HepG2 (cell line): Measurements from ENCODE around the gene MTUS2. TPM values are rescaled to one million over a fixed set of nuclear protein-coding genes. Genes with fewer than 3 reads are reported as not detected.

Experiments used
- ATAC-seq: fragments of 200-7000 bp; cut with Tn5 transposase; 3 replicates; pipeline ENCODE4 v1.9.1; 2020; ENCODE audit warnings: mild to moderate bottlenecking, moderate library complexity
- BruUV-seq: library from RNA; stranded (reverse); fragments of 400-500 nt; replicated peaks from 2 replicates; lab custom pipeline; 2021; lab: Mats Ljungman, UMichigan
- CTCF ChIA-PET: fragments of 300-600 bp; formaldehyde crosslinking; extraction: SDS; loops from one replicate; lab custom pipeline; 2021; ENCODE audit warnings: low total read pairs, inconsistent platforms, low intra/inter-chr PET ratio; lab: Yijun Ruan, JAX
- POLR2A ChIA-PET: fragments of 350-600 bp; sonication (Branson Sonifier 250); formaldehyde crosslinking; loops from one replicate; lab custom pipeline; 2020; ENCODE audit warnings: antibody characterized with exemption, inconsistent platforms; lab: Yijun Ruan, JAX
- DNase-seq: peaks from one replicate; pipeline ENCODE4 v3.0.0-alpha.2; 2015; ENCODE audit warnings: low spot score
- FAIRE-seq: peaks from 3 replicates; lab custom pipeline; 2011; peaks lifted over from hg19 to GRCh38; lab: Jason Lieb, UNC
- H2AFZ ChIP-seq: one replicate; pipeline ENCODE4 v1.6.1; 2011; ENCODE audit warnings: low read length, inconsistent platforms
- H3K27ac ChIP-seq: fragments of 300-600 bp; 3 replicates; pipeline ENCODE4 v1.8.0; 2011; ENCODE audit warnings: mixed run types, mild to moderate bottlenecking, mixed read lengths, low read length, inconsistent platforms; ENCODE audit not compliant: insufficient read depth; ENCODE audit errors: extremely low read length
- H3K27me3 ChIP-seq, 2 experiments: fragments of 200-600 bp in 1 of 2; 2 replicates in 1 of 2; 3 replicates in 1 of 2; pipeline versions ENCODE4 v1.6.0 to v1.8.0; 2011; ENCODE audit warnings: low read length in 2 of 2, mild to moderate bottlenecking in 2 of 2, moderate library complexity in 2 of 2, inconsistent platforms in 1 of 2; ENCODE audit not compliant: insufficient read depth in 2 of 2, control insufficient read depth in 1 of 2
- H3K36me3 ChIP-seq, 2 experiments: fragments of 200-600 bp in 1 of 2; replicated peaks in 1 of 2; 2 replicates in 1 of 2; 3 replicates in 1 of 2; pipeline versions ENCODE4 v1.5.1 to v1.8.0; 2011; ENCODE audit warnings: low read length in 2 of 2, inconsistent platforms in 1 of 2; ENCODE audit not compliant: insufficient read depth in 2 of 2, control insufficient read depth in 1 of 2
- H3K4me1 ChIP-seq: 2 replicates; pipeline ENCODE4 v1.5.1; 2012; ENCODE audit warnings: low read length, inconsistent platforms; ENCODE audit not compliant: insufficient read depth
- H3K4me2 ChIP-seq: 2 replicates; pipeline ENCODE4 v1.6.0; 2011; ENCODE audit warnings: low read depth, low read length, inconsistent platforms
- H3K4me3 ChIP-seq, 3 experiments: fragments of 200-600 bp in 1 of 3; sonication (generic), shearing (Covaris generic) in 1 of 3; replicated peaks in 1 of 3; 2 replicates each; pipeline ENCODE4 v1.5.1; 2011 to 2016; ENCODE audit warnings: low read length in 3 of 3, inconsistent platforms in 2 of 3, low read depth in 2 of 3, mild to moderate bottlenecking in 2 of 3, control low read depth in 1 of 3, mixed read lengths in 1 of 3; ENCODE audit not compliant: insufficient read depth in 1 of 3
- H3K79me2 ChIP-seq: one replicate; pipeline ENCODE4 v1.6.1; 2011; ENCODE audit warnings: low read length, inconsistent platforms; ENCODE audit not compliant: insufficient read depth
- H3K9ac ChIP-seq: 2 replicates; pipeline ENCODE4 v1.6.0; 2011; ENCODE audit warnings: mild to moderate bottlenecking, low read depth, low read length, inconsistent platforms; ENCODE audit not compliant: insufficient read depth
- H3K9me3 ChIP-seq: 2 replicates; pipeline ENCODE4 v1.5.1; 2012; ENCODE audit warnings: mild to moderate bottlenecking, low read length
- H4K20me1 ChIP-seq: 2 replicates; pipeline ENCODE4 v1.6.0; 2011; ENCODE audit warnings: inconsistent platforms, mild to moderate bottlenecking, low read length, moderate library complexity; ENCODE audit not compliant: insufficient read depth
- FOXA1 ChIP-seq, 2 experiments: fragments of 450-650 bp in 1 of 2; sonication (generic) in 1 of 2; formaldehyde crosslinking in 1 of 2; IDR thresholded peaks; 2 replicates each; pipeline versions ENCODE4 v1.4.0 to v1.6.1; 2016 to 2020; ENCODE audit warnings: missing genetic modification reagents in 1 of 2
- HNF4G ChIP-seq, 2 experiments: sonication (generic) in 1 of 2; formaldehyde crosslinking in 1 of 2; IDR thresholded peaks; 2 replicates each; pipeline versions ENCODE4 v1.4.0 to v1.6.1; 2011 to 2020; ENCODE audit warnings: borderline replicate concordance in 2 of 2, low read depth in 2 of 2, mild to moderate bottlenecking in 2 of 2, low read length in 1 of 2, missing genetic modification reagents in 1 of 2, moderate library complexity in 1 of 2
- JUND ChIP-seq: sonication (generic); formaldehyde crosslinking; IDR thresholded peaks from 2 replicates; pipeline ENCODE4 v1.8.0; 2022; ENCODE audit warnings: mild to moderate bottlenecking, missing genetic modification reagents
- MAFG ChIP-seq: sonication (generic); formaldehyde crosslinking; IDR thresholded peaks from 2 replicates; pipeline ENCODE4 v1.5.1; 2020; ENCODE audit warnings: mild to moderate bottlenecking, missing genetic modification reagents
- MYNN ChIP-seq: sonication (generic); formaldehyde crosslinking; IDR thresholded peaks from 2 replicates; pipeline ENCODE4 v1.4.0; 2020; ENCODE audit warnings: mild to moderate bottlenecking, low read depth, missing genetic modification reagents
- NFATC3 ChIP-seq: sonication (generic); formaldehyde crosslinking; IDR thresholded peaks from 2 replicates; pipeline ENCODE4 v1.5.1; 2020; ENCODE audit warnings: mild to moderate bottlenecking, missing genetic modification reagents
- ONECUT2 ChIP-seq: sonication (generic); formaldehyde crosslinking; IDR thresholded peaks from 2 replicates; pipeline ENCODE4 v1.4.0; 2020; ENCODE audit warnings: missing genetic modification reagents
- SIX1 ChIP-seq: sonication (generic); formaldehyde crosslinking; IDR thresholded peaks from 2 replicates; pipeline ENCODE4 v1.4.0; 2020; ENCODE audit warnings: missing genetic modification reagents, borderline replicate concordance
- YEATS2 ChIP-seq: sonication (generic); formaldehyde crosslinking; IDR thresholded peaks from 2 replicates; pipeline ENCODE4 v1.4.0; 2020; ENCODE audit warnings: missing genetic modification reagents, borderline replicate concordance
- ZBTB8A ChIP-seq: sonication (generic); formaldehyde crosslinking; IDR thresholded peaks from 2 replicates; pipeline ENCODE4 v1.4.0; 2020; ENCODE audit warnings: mild to moderate bottlenecking, low read depth, missing genetic modification reagents, borderline replicate concordance
- ZC3H13 ChIP-seq: sonication (generic); formaldehyde crosslinking; IDR thresholded peaks from 2 replicates; pipeline ENCODE4 v1.8.1; 2023; ENCODE audit warnings: mild to moderate bottlenecking, missing genetic modification reagents, moderate library complexity
- ZNF33A ChIP-seq: sonication (generic); formaldehyde crosslinking; IDR thresholded peaks from 2 replicates; pipeline ENCODE4 v1.5.1; 2020; ENCODE audit warnings: missing genetic modification reagents, mild to moderate bottlenecking, moderate library complexity, borderline replicate concordance
- ZNF674 ChIP-seq: sonication (generic); formaldehyde crosslinking; IDR thresholded peaks from 2 replicates; pipeline ENCODE4 v1.5.0; 2020; ENCODE audit warnings: low read depth, mild to moderate bottlenecking, missing genetic modification reagents
- WGBS: methylation state at CpG from one replicate; pipeline ENCODE4 v1.1.6; 2017; ENCODE audit warnings: low lambda C conversion rate; 5-methylcytosine and 5-hydroxymethylcytosine counted together
- in situ Hi-C: cut with HindIII; loops from 2 replicates; pipeline ENCODE4 v1.10.0; 2017; ENCODE audit warnings: low pct_unique_long_range_greater_than_20kb; ENCODE audit not compliant: extremely low pct_ligation_motif_present
- intact Hi-C: fragments of 100-400 bp; cut with micrococcal nuclease; formaldehyde crosslinking; loops from one replicate; pipeline ENCODE4 v1.10.0; 2022; ENCODE audit not compliant: unreplicated experiment
- polyA plus RNA-seq, 8 experiments: library from polyadenylated mRNA; depleted of rRNA in 3 of 8; stranded (reverse) in 7 of 8; unstranded in 1 of 8; fragments of >200 nt; fragmentation: Illumina TruSeq in 4 of 8; extraction: Trizol in 4 of 8; gene quantifications; 2 replicates each; pipeline versions ENCODE4 v1.2.1 to v1.2.3, GENCODE V29; 2011 to 2016; ENCODE audit warnings: low read depth in 4 of 8, missing spikeins in 1 of 8, mixed read lengths in 1 of 8; ENCODE audit not compliant: insufficient read depth in 1 of 8
- total RNA-seq, 5 experiments: library from RNA; depleted of rRNA; stranded (reverse); fragments of >200 nt; fragmentation: Illumina TruSeq; extraction: Trizol; gene quantifications; 2 replicates each; pipeline ENCODE4 v1.2.3, GENCODE V29; 2016; ENCODE audit warnings: low read depth in 1 of 5
- TF ChIP-seq, protein P1 (sequence below): sonication (generic); formaldehyde crosslinking; IDR thresholded peaks from 2 replicates; pipeline ENCODE4 v1.8.0; 2023; ENCODE audit warnings: mild to moderate bottlenecking, missing genetic modification reagents
- TF ChIP-seq, protein P2 (sequence below): sonication (generic); formaldehyde crosslinking; IDR thresholded peaks from 2 replicates; pipeline ENCODE4 v1.4.0; 2020; ENCODE audit warnings: missing genetic modification reagents
- TF ChIP-seq, protein P3 (sequence below): sonication (generic); formaldehyde crosslinking; IDR thresholded peaks from 2 replicates; pipeline ENCODE4 v1.5.1; 2020; ENCODE audit warnings: mild to moderate bottlenecking, missing genetic modification reagents, moderate library complexity

Gene MTUS2
- total and polyA plus RNA-seq, 2 of the 13 experiments (the other 11 are each of a cell fraction or from before 2014, with no cell fraction given): not detected

- POLR2A ChIA-PET: no interaction called here
- no TSS peak for BruUV-seq
- Histone ChIP-seq H3K27me3 (no peaks in the 10 kb centered on the region), H3K4me1 (no peaks in the 10 kb centered on the region), H3K4me2 (no peak overlapping the region), H3K27ac (no peak overlapping the region), H3K9me3 (peaks cover 78% of the 10 kb centered on the region), H3K36me3 (no peaks in the 10 kb centered on the region), H4K20me1 (no peaks in the 10 kb centered on the region), H3K4me3 (no peak overlapping the region), H3K9ac (no peak overlapping the region), H3K79me2 (no peaks in the 10 kb centered on the region), H2AFZ (no peak overlapping the region)
- CTCF ChIA-PET: no interaction called here
- no peak for TF ChIP-seq MYNN (CRISPR knock-in tag)
- TF ChIP-seq ZNF33A: no peak
- no peak for TF ChIP-seq ZBTB8A (CRISPR knock-in tag)
- TF ChIP-seq, protein P1, sequence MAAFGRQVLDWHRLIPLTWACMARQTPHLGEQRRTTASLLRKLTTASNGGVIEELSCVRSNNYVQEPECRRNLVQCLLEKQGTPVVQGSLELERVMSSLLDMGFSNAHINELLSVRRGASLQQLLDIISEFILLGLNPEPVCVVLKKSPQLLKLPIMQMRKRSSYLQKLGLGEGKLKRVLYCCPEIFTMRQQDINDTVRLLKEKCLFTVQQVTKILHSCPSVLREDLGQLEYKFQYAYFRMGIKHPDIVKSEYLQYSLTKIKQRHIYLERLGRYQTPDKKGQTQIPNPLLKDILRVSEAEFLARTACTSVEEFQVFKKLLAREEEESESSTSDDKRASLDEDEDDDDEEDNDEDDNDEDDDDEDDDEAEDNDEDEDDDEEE: no peak
- no peak for TF ChIP-seq HNF4G (IDR thresholded peaks at IDR 0.05; ENCODE audit: borderline replicate concordance, low read depth, low read length)
- TF ChIP-seq HNF4G (CRISPR knock-in tag; IDR thresholded peaks at IDR 0.05; ENCODE audit: borderline replicate concordance, low read depth): no peak
- no peak for TF ChIP-seq SIX1 (CRISPR knock-in tag)
- no peak for TF ChIP-seq ZNF674
- TF ChIP-seq ZC3H13 (CRISPR knock-in tag): no peak
- TF ChIP-seq JUND (CRISPR knock-in tag): no peak
- TF ChIP-seq MAFG (CRISPR knock-in tag): no peak
- TF ChIP-seq, protein P2, sequence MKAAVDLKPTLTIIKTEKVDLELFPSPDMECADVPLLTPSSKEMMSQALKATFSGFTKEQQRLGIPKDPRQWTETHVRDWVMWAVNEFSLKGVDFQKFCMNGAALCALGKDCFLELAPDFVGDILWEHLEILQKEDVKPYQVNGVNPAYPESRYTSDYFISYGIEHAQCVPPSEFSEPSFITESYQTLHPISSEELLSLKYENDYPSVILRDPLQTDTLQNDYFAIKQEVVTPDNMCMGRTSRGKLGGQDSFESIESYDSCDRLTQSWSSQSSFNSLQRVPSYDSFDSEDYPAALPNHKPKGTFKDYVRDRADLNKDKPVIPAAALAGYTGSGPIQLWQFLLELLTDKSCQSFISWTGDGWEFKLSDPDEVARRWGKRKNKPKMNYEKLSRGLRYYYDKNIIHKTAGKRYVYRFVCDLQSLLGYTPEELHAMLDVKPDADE: no peak
- TF ChIP-seq ONECUT2 (CRISPR knock-in tag): no peak
- TF ChIP-seq, protein P3, sequence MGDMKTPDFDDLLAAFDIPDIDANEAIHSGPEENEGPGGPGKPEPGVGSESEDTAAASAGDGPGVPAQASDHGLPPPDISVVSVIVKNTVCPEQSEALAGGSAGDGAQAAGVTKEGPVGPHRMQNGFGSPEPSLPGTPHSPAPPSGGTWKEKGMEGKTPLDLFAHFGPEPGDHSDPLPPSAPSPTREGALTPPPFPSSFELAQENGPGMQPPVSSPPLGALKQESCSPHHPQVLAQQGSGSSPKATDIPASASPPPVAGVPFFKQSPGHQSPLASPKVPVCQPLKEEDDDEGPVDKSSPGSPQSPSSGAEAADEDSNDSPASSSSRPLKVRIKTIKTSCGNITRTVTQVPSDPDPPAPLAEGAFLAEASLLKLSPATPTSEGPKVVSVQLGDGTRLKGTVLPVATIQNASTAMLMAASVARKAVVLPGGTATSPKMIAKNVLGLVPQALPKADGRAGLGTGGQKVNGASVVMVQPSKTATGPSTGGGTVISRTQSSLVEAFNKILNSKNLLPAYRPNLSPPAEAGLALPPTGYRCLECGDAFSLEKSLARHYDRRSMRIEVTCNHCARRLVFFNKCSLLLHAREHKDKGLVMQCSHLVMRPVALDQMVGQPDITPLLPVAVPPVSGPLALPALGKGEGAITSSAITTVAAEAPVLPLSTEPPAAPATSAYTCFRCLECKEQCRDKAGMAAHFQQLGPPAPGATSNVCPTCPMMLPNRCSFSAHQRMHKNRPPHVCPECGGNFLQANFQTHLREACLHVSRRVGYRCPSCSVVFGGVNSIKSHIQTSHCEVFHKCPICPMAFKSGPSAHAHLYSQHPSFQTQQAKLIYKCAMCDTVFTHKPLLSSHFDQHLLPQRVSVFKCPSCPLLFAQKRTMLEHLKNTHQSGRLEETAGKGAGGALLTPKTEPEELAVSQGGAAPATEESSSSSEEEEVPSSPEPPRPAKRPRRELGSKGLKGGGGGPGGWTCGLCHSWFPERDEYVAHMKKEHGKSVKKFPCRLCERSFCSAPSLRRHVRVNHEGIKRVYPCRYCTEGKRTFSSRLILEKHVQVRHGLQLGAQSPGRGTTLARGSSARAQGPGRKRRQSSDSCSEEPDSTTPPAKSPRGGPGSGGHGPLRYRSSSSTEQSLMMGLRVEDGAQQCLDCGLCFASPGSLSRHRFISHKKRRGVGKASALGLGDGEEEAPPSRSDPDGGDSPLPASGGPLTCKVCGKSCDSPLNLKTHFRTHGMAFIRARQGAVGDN: no peak
- TF ChIP-seq NFATC3: no peak
- no peak for TF ChIP-seq FOXA1 (IDR thresholded peaks at IDR 0.05)
- TF ChIP-seq FOXA1 (CRISPR knock-in tag; IDR thresholded peaks at IDR 0.05): no peak
- no peak for TF ChIP-seq YEATS2 (CRISPR knock-in tag)
- no peak for DNase-seq
- in situ Hi-C loops (no loop called here), intact Hi-C loops (no loop called here)
- 17% methylated on average over 5 of the region's 5 CpGs for WGBS
- FAIRE-seq: no peak
- ATAC-seq: no peak
Observed at GRCh38 chr13:29125934-29126424, 305.8 kb downstream of the MTUS2 start.
